ENCODE results near the gene SLC34A1. TPM values are rescaled to one million over a fixed set of nuclear protein-coding genes. Genes with fewer than 3 reads are reported as not detected.
A peak's percentile ranks its signal among the peaks of the same experiment; 100 is the strongest.

SLC34A1 gene
- total and polyA plus RNA-seq, 2 donors from 2014 or later: 0.91 to 211 TPM

- no peak for DNase-seq
- no peaks in the 10 kb centered on the region for H3K36me3 ChIP-seq (ENCODE audit: control insufficient read depth in 2 of 3, insufficient read depth in 3 of 3, low read length in 3 of 3)
- peaks cover 0 to 16% (median 14%) of the 10 kb centered on the region in 3 donors for H3K4me1 ChIP-seq (ENCODE audit: control insufficient read depth in 2 of 3, insufficient read depth in 2 of 3, low read depth in 1 of 3, low read length in 3 of 3)
- peak overlapping the region; percentile 62 to 89 for H3K27ac ChIP-seq (ENCODE audit: low read depth in 2 of 2, low read length in 2 of 2)
- intact Hi-C loops (cut with DNase I): no loop called here
- peak overlapping the region in 1 of 3 donors; percentile 52 for H3K9ac ChIP-seq (ENCODE audit: low read length in 3 of 3)
- no peaks in the 10 kb centered on the region for H3K27me3 ChIP-seq (ENCODE audit: control insufficient read depth, insufficient read depth, low read length)
- TF ChIP-seq, protein P1, sequence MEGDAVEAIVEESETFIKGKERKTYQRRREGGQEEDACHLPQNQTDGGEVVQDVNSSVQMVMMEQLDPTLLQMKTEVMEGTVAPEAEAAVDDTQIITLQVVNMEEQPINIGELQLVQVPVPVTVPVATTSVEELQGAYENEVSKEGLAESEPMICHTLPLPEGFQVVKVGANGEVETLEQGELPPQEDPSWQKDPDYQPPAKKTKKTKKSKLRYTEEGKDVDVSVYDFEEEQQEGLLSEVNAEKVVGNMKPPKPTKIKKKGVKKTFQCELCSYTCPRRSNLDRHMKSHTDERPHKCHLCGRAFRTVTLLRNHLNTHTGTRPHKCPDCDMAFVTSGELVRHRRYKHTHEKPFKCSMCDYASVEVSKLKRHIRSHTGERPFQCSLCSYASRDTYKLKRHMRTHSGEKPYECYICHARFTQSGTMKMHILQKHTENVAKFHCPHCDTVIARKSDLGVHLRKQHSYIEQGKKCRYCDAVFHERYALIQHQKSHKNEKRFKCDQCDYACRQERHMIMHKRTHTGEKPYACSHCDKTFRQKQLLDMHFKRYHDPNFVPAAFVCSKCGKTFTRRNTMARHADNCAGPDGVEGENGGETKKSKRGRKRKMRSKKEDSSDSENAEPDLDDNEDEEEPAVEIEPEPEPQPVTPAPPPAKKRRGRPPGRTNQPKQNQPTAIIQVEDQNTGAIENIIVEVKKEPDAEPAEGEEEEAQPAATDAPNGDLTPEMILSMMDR (IDR thresholded peaks at IDR 0.05; ENCODE audit: borderline replicate concordance, extremely low read depth, insufficient read depth): no peak
- no peak for FAIRE-seq
- peak overlapping the region in 1 of 3 donors; percentile 43 for H3K4me3 ChIP-seq (ENCODE audit: low read length in 3 of 3)
- no peaks in the 10 kb centered on the region for H3K9me3 ChIP-seq (ENCODE audit: control insufficient read depth in 2 of 3, insufficient read depth in 1 of 3, low read length in 3 of 3)
Measured at GRCh38 chr5:177377851-177378776, 6.1 kb upstream of the SLC34A1 start.

GRCh38 chr5:177378884-177379883 is 5.0 kb upstream of the SLC34A1 start:
- peaks cover 0 to 16% (median 14%) of the 10 kb centered on the region in 3 donors for H3K4me1 ChIP-seq (ENCODE audit: control insufficient read depth in 2 of 3, insufficient read depth in 2 of 3, low read depth in 1 of 3, low read length in 3 of 3)
- H3K36me3 ChIP-seq (ENCODE audit: control insufficient read depth in 2 of 3, insufficient read depth in 3 of 3, low read length in 3 of 3): no peaks in the 10 kb centered on the region
- peak overlapping the region in 2 of 3 donors; percentile 39 to 56 for H3K4me3 ChIP-seq (ENCODE audit: low read length in 3 of 3)
- H3K27me3 ChIP-seq (ENCODE audit: control insufficient read depth, insufficient read depth, low read length): no peaks in the 10 kb centered on the region
- no peaks in the 10 kb centered on the region for H3K9me3 ChIP-seq (ENCODE audit: control insufficient read depth in 2 of 3, insufficient read depth in 1 of 3, low read length in 3 of 3)
- TF ChIP-seq, protein P1 (IDR thresholded peaks at IDR 0.05; ENCODE audit: borderline replicate concordance, extremely low read depth, insufficient read depth): no peak
- FAIRE-seq (no peak), DNase-seq (no peak)
- intact Hi-C loops (cut with DNase I): no loop called here
- H3K27ac ChIP-seq (ENCODE audit: low read depth in 2 of 2, low read length in 2 of 2): peak overlapping the region; percentile 89 to 90
- peak overlapping the region in 1 of 3 donors; percentile 52 for H3K9ac ChIP-seq (ENCODE audit: low read length in 3 of 3)

GRCh38 chr5:177380805-177381126 is 3.5 kb upstream of the SLC34A1 start:
- Histone ChIP-seq H3K27me3 (ENCODE audit: control insufficient read depth, insufficient read depth, low read length) (no peaks in the 10 kb centered on the region), H3K9ac (ENCODE audit: low read length in 3 of 3) (no peak overlapping the region), H3K27ac (ENCODE audit: low read depth in 2 of 2, low read length in 2 of 2) (no peak overlapping the region), H3K4me1 (ENCODE audit: control insufficient read depth in 2 of 3, insufficient read depth in 2 of 3, low read depth in 1 of 3, low read length in 3 of 3) (peaks cover 0 to 16% (median 14%) of the 10 kb centered on the region in 3 donors), H3K36me3 (ENCODE audit: control insufficient read depth in 2 of 3, insufficient read depth in 3 of 3, low read length in 3 of 3) (no peaks in the 10 kb centered on the region), H3K9me3 (ENCODE audit: control insufficient read depth in 2 of 3, insufficient read depth in 1 of 3, low read length in 3 of 3) (no peaks in the 10 kb centered on the region), H3K4me3 (ENCODE audit: low read length in 3 of 3) (peak overlapping the region in 1 of 3 donors; percentile 19)
- intact Hi-C loops (cut with DNase I): no loop called here
- no peak for DNase-seq
- TF ChIP-seq, protein P1 (IDR thresholded peaks at IDR 0.05; ENCODE audit: borderline replicate concordance, extremely low read depth, insufficient read depth): no peak
- no peak for FAIRE-seq

Measured in kidney (tissue), 14 donors.